Measurements from ENCODE around the gene PTCSC3. TPM values are rescaled to one million over a fixed set of nuclear protein-coding genes. Genes with fewer than 3 reads are reported as not detected.

PTCSC3 gene
- total RNA-seq, 6 donors from 2014 or later = 0.47 to 3.9 (median 0.83) TPM; not detected in 3

- Histone ChIP-seq H3K27ac (no peak overlapping the region), H3K27me3 (no peaks in the 10 kb centered on the region), H3K4me1 (no peaks in the 10 kb centered on the region), H3K4me3 (no peak overlapping the region), H3K36me3 (no peaks in the 10 kb centered on the region), H3K9me3 (no peaks in the 10 kb centered on the region)
- WGBS, 2 donors = 84 to 91% methylated on average over 3 of the region's 3 CpGs
- DNase-seq = no peak
- TF ChIP-seq POLR2A (IDR thresholded peaks at IDR 0.05) (no peak), EP300 (IDR thresholded peaks at IDR 0.05) (no peak)
- ATAC-seq (ENCODE audit: low FRiP score in 2 of 2) = no peak
These were observed 6.9 kb upstream of the PTCSC3 start for GRCh38 chr14:36183402-36183801.

GRCh38 chr14:36181417-36181816 lies 4.9 kb upstream of the PTCSC3 start:
- no peaks in the 10 kb centered on the region for H3K36me3 ChIP-seq
- TF ChIP-seq, protein P1, sequence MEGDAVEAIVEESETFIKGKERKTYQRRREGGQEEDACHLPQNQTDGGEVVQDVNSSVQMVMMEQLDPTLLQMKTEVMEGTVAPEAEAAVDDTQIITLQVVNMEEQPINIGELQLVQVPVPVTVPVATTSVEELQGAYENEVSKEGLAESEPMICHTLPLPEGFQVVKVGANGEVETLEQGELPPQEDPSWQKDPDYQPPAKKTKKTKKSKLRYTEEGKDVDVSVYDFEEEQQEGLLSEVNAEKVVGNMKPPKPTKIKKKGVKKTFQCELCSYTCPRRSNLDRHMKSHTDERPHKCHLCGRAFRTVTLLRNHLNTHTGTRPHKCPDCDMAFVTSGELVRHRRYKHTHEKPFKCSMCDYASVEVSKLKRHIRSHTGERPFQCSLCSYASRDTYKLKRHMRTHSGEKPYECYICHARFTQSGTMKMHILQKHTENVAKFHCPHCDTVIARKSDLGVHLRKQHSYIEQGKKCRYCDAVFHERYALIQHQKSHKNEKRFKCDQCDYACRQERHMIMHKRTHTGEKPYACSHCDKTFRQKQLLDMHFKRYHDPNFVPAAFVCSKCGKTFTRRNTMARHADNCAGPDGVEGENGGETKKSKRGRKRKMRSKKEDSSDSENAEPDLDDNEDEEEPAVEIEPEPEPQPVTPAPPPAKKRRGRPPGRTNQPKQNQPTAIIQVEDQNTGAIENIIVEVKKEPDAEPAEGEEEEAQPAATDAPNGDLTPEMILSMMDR (IDR thresholded peaks at IDR 0.05) = no peak
- no peak for TF ChIP-seq EP300 (IDR thresholded peaks at IDR 0.05)
- no peak for TF ChIP-seq POLR2A (IDR thresholded peaks at IDR 0.05)
- no peak for TF ChIP-seq POLR2AphosphoS5 (IDR thresholded peaks at IDR 0.05)
- no peak overlapping the region for H3K27ac ChIP-seq
- no peaks in the 10 kb centered on the region for H3K4me1 ChIP-seq
- DNase-seq (no peak), ATAC-seq (ENCODE audit: low FRiP score in 2 of 2) (no peak)
- H3K4me3 ChIP-seq = no peak overlapping the region
- H3K9me3 ChIP-seq = no peaks in the 10 kb centered on the region
- H3K27me3 ChIP-seq = no peaks in the 10 kb centered on the region
- WGBS, 2 donors = 80 to 82% methylated on average over 5 of the region's 5 CpGs

- no peak overlapping the region for H3K4me3 ChIP-seq
- ATAC-seq (ENCODE audit: low FRiP score in 2 of 2) (no peak), DNase-seq (no peak)
- TF ChIP-seq, protein P1 (IDR thresholded peaks at IDR 0.05) = no peak
- TF ChIP-seq POLR2AphosphoS5 (IDR thresholded peaks at IDR 0.05) = no peak
- TF ChIP-seq POLR2A (IDR thresholded peaks at IDR 0.05) = no peak
- TF ChIP-seq EP300 (IDR thresholded peaks at IDR 0.05) = no peak
- H3K36me3 ChIP-seq = no peaks in the 10 kb centered on the region
- no peaks in the 10 kb centered on the region for H3K9me3 ChIP-seq
- H3K4me1 ChIP-seq = no peaks in the 10 kb centered on the region
- WGBS, 2 donors = 46 to 53% methylated on average over 1 of the region's 1 CpG
- no peak overlapping the region for H3K27ac ChIP-seq
- no peaks in the 10 kb centered on the region for H3K27me3 ChIP-seq
These were observed 967 bp upstream of the PTCSC3 start for GRCh38 chr14:36177489-36177888.

DNA sequence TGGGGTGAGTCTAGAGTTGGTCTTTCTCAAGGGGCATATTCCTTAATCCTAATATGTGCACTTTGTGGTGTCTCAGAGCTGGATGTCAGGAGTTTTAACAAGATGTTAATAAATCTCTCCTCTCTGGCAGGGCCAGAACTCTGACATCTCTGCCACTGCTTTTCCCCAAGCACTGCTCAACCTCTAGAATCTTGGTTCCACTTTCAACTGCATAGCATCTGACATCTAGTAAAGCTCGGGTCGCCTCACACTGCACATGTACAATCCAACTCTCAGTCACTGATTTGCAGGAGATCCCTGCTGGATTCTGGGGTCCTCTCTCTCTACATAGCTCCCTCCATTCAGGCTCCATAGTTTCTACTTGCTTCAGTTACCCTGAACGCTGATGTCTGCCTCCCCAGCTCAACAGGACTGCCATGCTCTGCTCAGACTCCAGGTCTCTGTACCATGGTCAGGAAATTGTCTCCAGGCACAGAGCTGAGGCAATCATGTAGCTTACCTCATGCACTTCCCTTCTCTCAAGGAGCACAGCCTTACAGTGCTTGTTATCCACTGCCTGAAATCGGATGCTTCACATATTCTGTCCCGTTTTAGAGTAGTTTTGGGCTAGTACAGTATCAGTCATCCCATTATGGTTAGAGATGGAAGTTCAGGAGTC lies 1.6 kb downstream of the PTCSC3 start:
- Histone ChIP-seq H3K4me1 (no peaks in the 10 kb centered on the region), H3K4me3 (no peak overlapping the region), H3K27ac (no peak overlapping the region), H3K9me3 (no peaks in the 10 kb centered on the region), H3K36me3 (no peaks in the 10 kb centered on the region), H3K27me3 (no peaks in the 10 kb centered on the region)
- ATAC-seq (ENCODE audit: low FRiP score in 2 of 2) (no peak), DNase-seq (no peak)
- TF ChIP-seq EP300 (IDR thresholded peaks at IDR 0.05) (no peak), POLR2AphosphoS5 (IDR thresholded peaks at IDR 0.05) (no peak), POLR2A (IDR thresholded peaks at IDR 0.05) (no peak)
- TF ChIP-seq, protein P1 (IDR thresholded peaks at IDR 0.05) = no peak
- WGBS, 2 donors = 75 to 93% methylated on average over 5 of the region's 5 CpGs

- DNase-seq (no peak), ATAC-seq (ENCODE audit: low FRiP score in 2 of 2) (no peak)
- H3K36me3 ChIP-seq = no peaks in the 10 kb centered on the region
- H3K4me3 ChIP-seq = no peak overlapping the region
- H3K4me1 ChIP-seq = no peaks in the 10 kb centered on the region
- H3K9me3 ChIP-seq = no peaks in the 10 kb centered on the region
- WGBS, 2 donors = 69 to 74% methylated on average over 1 of the region's 1 CpG
- TF ChIP-seq POLR2A (IDR thresholded peaks at IDR 0.05) (no peak), EP300 (IDR thresholded peaks at IDR 0.05) (no peak), POLR2AphosphoS5 (IDR thresholded peaks at IDR 0.05) (no peak)
- TF ChIP-seq, protein P1 (IDR thresholded peaks at IDR 0.05) = no peak
- H3K27ac ChIP-seq = no peak overlapping the region
- no peaks in the 10 kb centered on the region for H3K27me3 ChIP-seq
These were observed 3.4 kb downstream of the PTCSC3 start for GRCh38 chr14:36173161-36173560.
